ENCODE results near the gene RHBDL1. TPM values are rescaled to one million over a fixed set of nuclear protein-coding genes. Genes with fewer than 3 reads are reported as not detected.

Gene RHBDL1
- total RNA-seq, 4 donors from 2014 or later, result 1.2 to 8.9 (median 3.9) TPM

- Histone ChIP-seq H3K4me1 (peaks cover 26% of the 10 kb centered on the region), H3K27me3 (peaks cover 67% of the 10 kb centered on the region), H3K9me3 (no peaks in the 10 kb centered on the region), H3K36me3 (no peaks in the 10 kb centered on the region), H3K27ac (no peak overlapping the region), H3K4me3 (no peak overlapping the region)
- WGBS, result 63% methylated on average over 1 of the region's 11 CpGs
- DNase-seq (ENCODE audit: low spot score in 2 of 2), result no peak
- no peak for TF ChIP-seq CTCF (IDR thresholded peaks at IDR 0.05)
- TF ChIP-seq EP300 (IDR thresholded peaks at IDR 0.05), result no peak
- TF ChIP-seq POLR2AphosphoS5 (IDR thresholded peaks at IDR 0.05), result no peak
- TF ChIP-seq POLR2A (IDR thresholded peaks at IDR 0.05), result no peak
These were observed 38.6 kb downstream of the RHBDL1 start for GRCh38 chr16:714079-714478.

- Histone ChIP-seq H3K4me1 (peaks cover 27% of the 10 kb centered on the region), H3K9me3 (no peaks in the 10 kb centered on the region), H3K27me3 (peaks cover 60% of the 10 kb centered on the region), H3K4me3 (peak within 1 kb of the TSS; percentile 76), H3K27ac (no peak within 1 kb of the TSS), H3K36me3 (no peaks in the 10 kb centered on the region)
- no peak for TF ChIP-seq POLR2A (IDR thresholded peaks at IDR 0.05)
- no peak for TF ChIP-seq EP300 (IDR thresholded peaks at IDR 0.05)
- TF ChIP-seq POLR2AphosphoS5 (IDR thresholded peaks at IDR 0.05), result no peak
- 7% methylated on average over 62 of the region's 108 CpGs for WGBS
- DNase-seq (ENCODE audit: low spot score in 2 of 2), result peak; percentile 92 to 94
These were observed 39.3 kb downstream of the RHBDL1 start, which contains the start of gene METRN for GRCh38 chr16:714558-715476. TSS of gene METRN (plus strand) at chr16:715118. CDS start at chr16:715290, 172 bp downstream.

- peaks cover 35% of the 10 kb centered on the region for H3K4me1 ChIP-seq
- 4% methylated on average over 8 of the region's 74 CpGs for WGBS
- no peak for DNase-seq (ENCODE audit: low spot score in 2 of 2)
- H3K27ac ChIP-seq, result no peak overlapping the region
- TF ChIP-seq POLR2AphosphoS5 (IDR thresholded peaks at IDR 0.05) (no peak), CTCF (IDR thresholded peaks at IDR 0.05) (no peak), EP300 (IDR thresholded peaks at IDR 0.05) (no peak), POLR2A (IDR thresholded peaks at IDR 0.05) (no peak)
- H3K36me3 ChIP-seq, result no peaks in the 10 kb centered on the region
- peaks cover 52% of the 10 kb centered on the region for H3K27me3 ChIP-seq
- no peaks in the 10 kb centered on the region for H3K9me3 ChIP-seq
- H3K4me3 ChIP-seq, result peak overlapping the region; percentile 76
These were observed 40.2 kb downstream of the RHBDL1 start for GRCh38 chr16:715477-716199.

GRCh38 chr16:716200-716568 lies 40.7 kb downstream of the RHBDL1 start:
- no CpG with 5 or more reads among the region's 12 CpGs for WGBS
- Histone ChIP-seq H3K27ac (no peak overlapping the region), H3K9me3 (no peaks in the 10 kb centered on the region), H3K4me3 (peak overlapping the region; percentile 76), H3K27me3 (peaks cover 46% of the 10 kb centered on the region), H3K36me3 (no peaks in the 10 kb centered on the region), H3K4me1 (peaks cover 40% of the 10 kb centered on the region)
- no peak for DNase-seq (ENCODE audit: low spot score in 2 of 2)
- no peak for TF ChIP-seq EP300 (IDR thresholded peaks at IDR 0.05)
- TF ChIP-seq CTCF (IDR thresholded peaks at IDR 0.05), result no peak
- no peak for TF ChIP-seq POLR2A (IDR thresholded peaks at IDR 0.05)
- TF ChIP-seq POLR2AphosphoS5 (IDR thresholded peaks at IDR 0.05), result no peak

- WGBS, result no CpG with 5 or more reads among the region's 29 CpGs
- TF ChIP-seq EP300 (IDR thresholded peaks at IDR 0.05) (no peak), CTCF (IDR thresholded peaks at IDR 0.05) (no peak), POLR2AphosphoS5 (IDR thresholded peaks at IDR 0.05) (no peak), POLR2A (IDR thresholded peaks at IDR 0.05) (no peak)
- Histone ChIP-seq H3K9me3 (no peaks in the 10 kb centered on the region), H3K4me1 (peaks cover 44% of the 10 kb centered on the region), H3K36me3 (no peaks in the 10 kb centered on the region), H3K27ac (no peak overlapping the region), H3K27me3 (peaks cover 40% of the 10 kb centered on the region), H3K4me3 (no peak overlapping the region)
- DNase-seq (ENCODE audit: low spot score in 2 of 2), result no peak
These were observed 41.4 kb downstream of the RHBDL1 start for GRCh38 chr16:716768-717325.
